EH (cell line): ENCODE data around the gene EIF3K.

Experiments
- DNase-seq: peaks from one replicate; pipeline ENCODE4 v3.0.0-alpha.2; 2015; ENCODE audit warnings: low read depth

Gene EIF3K

GRCh38 chr19:38665950-38666662 is 47.1 kb downstream of the EIF3K start:
- DNase-seq = peak; percentile 99

DNA sequence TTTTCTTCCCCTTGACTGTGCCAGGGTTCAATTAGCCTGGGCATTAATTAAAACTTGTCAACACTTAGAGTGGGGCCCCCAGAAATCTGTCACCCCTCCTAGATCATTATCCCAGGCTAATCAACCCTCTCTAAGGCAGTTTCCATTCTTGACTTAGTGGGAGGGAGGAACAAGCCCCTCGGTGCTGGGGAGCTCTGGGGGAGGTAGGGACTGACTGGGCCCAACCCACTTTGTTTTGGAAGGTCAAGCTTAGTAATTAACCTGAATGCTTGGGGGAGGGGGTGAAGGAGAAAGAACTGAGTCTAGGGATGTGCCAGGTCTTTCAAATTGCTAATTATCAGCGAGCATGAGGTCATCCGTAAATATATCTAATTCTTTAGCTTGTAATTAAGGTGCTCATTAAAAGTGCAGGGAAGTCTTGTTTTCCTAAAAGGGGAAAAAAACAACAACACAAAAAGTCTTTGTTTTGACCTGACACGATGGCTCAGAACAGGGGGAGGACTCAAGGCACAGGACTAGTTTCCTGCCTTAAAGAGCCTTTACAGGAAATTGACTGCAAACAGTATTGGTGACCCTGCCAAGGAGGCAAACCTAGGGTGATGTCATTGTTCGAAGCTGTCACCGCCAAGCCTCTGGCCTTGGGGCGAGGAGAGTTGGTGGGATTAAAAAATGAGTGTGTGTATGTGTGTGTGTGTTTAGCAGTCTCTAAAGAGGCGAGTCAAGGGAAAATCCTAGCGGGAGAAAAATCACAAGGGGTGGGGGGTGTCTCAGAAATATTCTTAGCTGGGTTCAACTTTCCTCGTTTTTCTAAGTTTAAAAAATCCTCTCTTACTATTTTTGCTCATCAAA is 47.9 kb downstream of the EIF3K start:
- DNase-seq = peak; percentile 92

- peak; percentile 95 for DNase-seq
These were observed 48.7 kb downstream of the EIF3K start for GRCh38 chr19:38667661-38668171.

GRCh38 chr19:38669552-38669951 is 50.6 kb downstream of the EIF3K start:
- no peak for DNase-seq

- DNase-seq = peak; percentile 67
These were observed 52.0 kb downstream of the EIF3K start for GRCh38 chr19:38670921-38671398.

GRCh38 chr19:38671654-38672053 is 52.7 kb downstream of the EIF3K start:
- DNase-seq = no peak

- no peak for DNase-seq
These were observed 54.0 kb downstream of the EIF3K start for GRCh38 chr19:38673030-38673429.

DNA sequence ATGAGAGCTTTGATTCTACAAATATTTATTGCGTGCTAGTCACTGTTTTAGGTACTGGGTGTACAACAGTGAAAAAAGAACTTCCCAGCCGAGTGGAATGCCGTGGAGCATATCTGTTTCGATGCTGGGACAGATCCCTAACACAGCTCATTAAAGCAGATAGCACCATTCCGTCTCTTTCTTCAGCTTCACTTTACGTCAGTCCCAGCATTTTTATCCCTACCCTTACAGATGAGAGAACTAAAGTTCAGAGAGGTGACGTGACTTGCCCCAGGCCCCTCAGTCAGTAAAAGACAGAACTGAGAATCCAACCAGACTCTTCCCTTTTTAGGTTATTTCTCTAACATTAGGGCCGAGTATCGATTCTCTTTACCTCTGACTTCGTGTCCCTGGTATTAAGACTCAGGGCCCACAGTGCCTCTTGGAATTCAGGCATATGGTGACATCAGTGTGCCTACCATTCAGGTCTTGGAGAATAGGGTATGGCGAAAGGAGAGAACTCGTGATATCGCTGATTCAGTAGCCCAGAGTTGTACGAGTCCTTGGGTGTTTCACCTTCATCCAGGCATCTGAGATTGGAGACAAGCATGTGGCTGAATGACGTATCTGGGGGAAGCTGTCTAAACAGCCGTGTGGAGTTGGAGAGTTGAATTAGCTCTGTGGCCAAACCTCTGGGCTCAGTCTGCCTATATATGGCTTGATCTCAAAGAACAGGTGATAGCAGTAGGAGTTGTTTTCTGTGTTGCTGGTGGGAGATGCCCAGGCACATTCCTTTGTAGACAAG is 55.6 kb downstream of the EIF3K start:
- DNase-seq = peak; percentile 66

GRCh38 chr19:38675611-38676010 is 56.6 kb downstream of the EIF3K start:
- no peak for DNase-seq

DNA sequence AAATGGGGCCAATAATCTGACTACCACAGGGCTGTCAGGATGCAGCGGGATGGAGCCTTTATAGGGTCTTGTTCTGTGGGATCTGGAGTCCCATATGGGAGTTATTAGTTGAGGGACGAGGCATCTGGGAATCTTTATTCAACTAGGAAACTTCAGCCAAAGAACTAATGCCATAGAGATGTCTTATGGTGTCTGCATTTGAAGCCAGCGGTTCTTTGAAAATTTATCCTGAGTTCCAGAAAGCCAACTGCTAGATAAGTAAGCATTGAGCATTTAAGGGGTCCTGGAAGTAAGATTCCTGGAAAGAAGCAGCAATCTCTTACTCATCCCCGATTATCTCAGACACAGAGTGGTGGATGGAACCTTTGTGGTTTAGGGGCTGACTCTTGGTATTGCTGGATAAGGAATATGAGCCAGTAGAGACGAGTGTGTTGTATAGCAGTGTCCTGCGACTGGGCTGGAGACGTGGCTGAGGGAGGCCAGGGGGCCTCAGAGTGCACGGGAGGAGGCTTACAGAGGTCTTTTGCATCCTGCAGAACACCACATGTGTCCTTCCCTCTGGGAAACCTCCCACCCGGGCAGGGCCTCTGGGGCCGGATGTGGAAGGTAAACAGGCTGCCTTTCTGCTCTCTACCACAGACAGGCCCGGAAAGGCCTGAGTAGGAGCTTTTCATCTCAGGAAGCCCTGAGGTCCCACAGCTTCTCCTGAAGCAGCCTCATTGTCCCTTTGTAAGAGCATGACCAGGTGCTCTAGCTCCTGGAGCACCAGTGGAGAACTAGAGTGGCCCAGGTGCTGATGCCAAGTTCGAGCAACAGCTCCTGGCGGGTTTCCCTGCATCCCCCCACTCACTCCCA is 57.3 kb downstream of the EIF3K start:
- DNase-seq = peak; percentile 83

- no peak for DNase-seq
These were observed 58.1 kb downstream of the EIF3K start for GRCh38 chr19:38676878-38677646.

DNA sequence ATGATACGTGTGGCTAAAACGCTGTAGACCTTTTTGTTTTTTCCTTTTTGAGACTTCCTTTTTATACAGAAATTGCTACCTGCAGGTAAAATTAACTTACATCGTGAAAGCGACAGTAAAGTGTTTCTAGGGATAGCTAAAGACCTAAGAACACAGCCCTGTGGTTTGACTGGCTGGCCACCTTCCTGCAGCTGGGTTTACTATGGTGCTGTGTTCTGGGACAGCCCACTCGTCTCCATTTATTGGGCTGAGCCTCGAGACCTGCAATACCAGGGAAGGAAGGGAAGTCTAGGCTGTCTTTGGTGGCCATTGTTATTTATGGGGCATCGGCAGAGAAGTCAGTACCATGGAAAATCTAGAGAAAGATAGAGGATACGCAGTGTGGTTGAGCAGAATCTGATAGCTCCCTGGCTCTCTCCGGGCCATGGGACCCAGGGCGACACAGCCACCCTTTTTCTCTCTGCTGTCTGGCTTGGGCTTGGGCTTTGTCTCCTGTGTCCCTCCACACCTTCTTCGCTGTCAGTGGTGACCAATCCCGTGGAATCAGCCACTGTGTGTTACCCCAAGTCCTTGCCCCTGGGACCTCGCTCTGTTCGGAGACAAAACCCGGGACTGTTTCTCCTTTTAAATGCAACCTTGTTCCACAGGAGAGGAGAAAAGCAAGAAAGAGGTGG is 59.4 kb downstream of the EIF3K start:
- DNase-seq = no peak

- DNase-seq = no peak
These were observed 60.0 kb downstream of the EIF3K start for GRCh38 chr19:38678891-38679494.

DNA sequence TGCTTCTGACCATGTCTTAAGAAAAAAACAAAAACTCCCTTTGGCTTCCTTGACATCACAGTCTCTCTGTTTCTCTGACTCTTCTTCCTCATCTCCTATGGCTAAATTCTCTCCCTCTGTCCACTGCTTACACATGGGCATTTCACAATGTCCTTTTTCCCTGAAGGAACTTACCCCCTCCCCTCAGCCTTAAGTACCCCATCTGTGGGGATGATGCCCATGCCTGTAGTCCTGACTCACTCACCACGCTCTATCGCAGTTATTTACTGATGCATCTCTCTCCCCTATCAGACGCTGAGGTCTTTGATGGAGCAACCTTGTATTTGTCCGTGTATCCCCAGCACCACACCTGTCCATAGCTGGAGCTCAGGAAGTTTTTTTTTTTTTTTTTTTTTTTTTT is 60.9 kb downstream of the EIF3K start:
- peak; percentile 62 for DNase-seq

GRCh38 chr19:38682195-38682867 is 63.3 kb downstream of the EIF3K start:
- no peak for DNase-seq

GRCh38 chr19:38682872-38683392 is 63.9 kb downstream of the EIF3K start:
- DNase-seq = no peak

DNA sequence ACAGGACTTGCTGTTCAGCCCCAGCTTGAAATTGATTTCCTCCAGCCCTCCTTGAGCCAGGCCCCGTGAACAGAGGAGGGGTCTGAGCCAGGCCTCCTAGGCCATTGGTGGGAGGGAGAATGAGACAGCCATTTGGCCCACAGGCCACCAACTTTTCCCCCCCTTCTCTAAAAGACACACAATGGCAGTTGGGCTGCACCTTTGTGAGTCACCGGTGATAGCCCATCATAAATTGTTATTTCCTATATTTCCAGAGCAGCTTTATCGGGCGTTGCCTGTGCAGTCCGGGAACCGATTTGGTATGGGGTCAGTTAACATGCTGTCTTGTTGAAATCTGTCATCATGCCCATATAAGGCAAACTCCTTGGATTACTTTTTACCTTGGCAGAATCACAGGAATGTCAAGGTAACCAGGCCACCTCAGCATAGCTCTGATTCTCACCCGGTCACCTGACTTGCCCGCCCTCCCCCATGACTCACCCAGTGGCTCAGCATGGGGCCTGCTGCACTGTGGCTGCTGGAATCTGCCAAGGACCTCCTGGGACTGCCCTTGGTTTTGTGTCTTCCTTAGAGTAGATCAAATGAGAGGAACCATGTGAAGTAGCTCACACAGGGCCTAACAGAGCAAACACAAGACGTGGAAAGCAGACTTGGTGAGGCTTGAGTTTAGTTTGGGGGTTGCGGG is 64.5 kb downstream of the EIF3K start:
- peak; percentile 95 for DNase-seq
